ENCODE data around the gene SPAG8. TPM values are rescaled to one million over a fixed set of nuclear protein-coding genes. Genes with fewer than 3 reads are reported as not detected.

SPAG8 gene
- polyA plus RNA-seq, 6 donors from 2014 or later, result 1.2 to 1.7 (median 1.5) TPM; not detected in 1

GRCh38 chr9:35845824-35846771, 34.0 kb upstream of the SPAG8 start:
- ATAC-seq (ENCODE audit: low read depth in 2 of 2) (no peak), DNase-seq (no peak)
- H3K27me3 Mint-ChIP-seq, result no peaks in the 10 kb centered on the region
- peak overlapping the region in 4 of 6 donors; percentile 45 to 89 (median 58) for H3K27ac Mint-ChIP-seq
- peaks cover 55 to 75% (median 62%) of the 10 kb centered on the region in 3 donors for H3K4me1 Mint-ChIP-seq
- H3K9me3 Mint-ChIP-seq, result no peaks in the 10 kb centered on the region
- H3K36me3 Mint-ChIP-seq, result no peaks in the 10 kb centered on the region
- H3K4me3 Mint-ChIP-seq, result peak overlapping the region in 7 of 8 donors; percentile 23 to 78 (median 62)

GRCh38 chr9:35844628-35845270, 32.7 kb upstream of the SPAG8 start:
- Mint-ChIP-seq H3K27me3 (peaks cover 0 to 4% (median 0%) of the 10 kb centered on the region in 3 donors), H3K4me3 (peak overlapping the region in 7 of 8 donors; percentile 2 to 68 (median 36)), H3K27ac (peak overlapping the region in 5 of 6 donors; percentile 7 to 70 (median 44)), H3K36me3 (no peaks in the 10 kb centered on the region), H3K4me1 (peaks cover 65 to 86% (median 75%) of the 10 kb centered on the region in 3 donors), H3K9me3 (peaks cover 0 to 2% (median 0%) of the 10 kb centered on the region in 7 donors)
- DNase-seq (peak; percentile 81), ATAC-seq (ENCODE audit: low read depth in 2 of 2) (peak; percentile 89 to 90)

- H3K27ac Mint-ChIP-seq, result peak overlapping the region in 2 of 6 donors; percentile 62 to 64
- no peak for ATAC-seq (ENCODE audit: low read depth in 2 of 2)
- H3K4me3 Mint-ChIP-seq, result no peak overlapping the region
- DNase-seq, result no peak
- H3K9me3 Mint-ChIP-seq, result peaks cover 0 to 2% (median 0%) of the 10 kb centered on the region in 7 donors
- peaks cover 67 to 78% (median 68%) of the 10 kb centered on the region in 3 donors for H3K4me1 Mint-ChIP-seq
- peaks cover 0 to 5% (median 0%) of the 10 kb centered on the region in 3 donors for H3K27me3 Mint-ChIP-seq
- no peaks in the 10 kb centered on the region for H3K36me3 Mint-ChIP-seq
These were observed 30.7 kb upstream of the SPAG8 start for GRCh38 chr9:35842795-35843194.

- Mint-ChIP-seq H3K4me3 (peak overlapping the region in 1 of 8 donors; percentile 40), H3K9me3 (peaks cover 0 to 2% (median 0%) of the 10 kb centered on the region in 7 donors), H3K36me3 (no peaks in the 10 kb centered on the region), H3K27me3 (peaks cover 0 to 5% (median 0%) of the 10 kb centered on the region in 3 donors), H3K27ac (peak overlapping the region in 1 of 6 donors; percentile 64), H3K4me1 (peaks cover 61 to 72% (median 62%) of the 10 kb centered on the region in 3 donors)
- ATAC-seq (ENCODE audit: low read depth in 2 of 2) (no peak), DNase-seq (no peak)
These were observed 30.1 kb upstream of the SPAG8 start for GRCh38 chr9:35842020-35842745.

- Mint-ChIP-seq H3K27me3 (peaks cover 0 to 5% (median 0%) of the 10 kb centered on the region in 3 donors), H3K9me3 (peaks cover 0 to 2% (median 0%) of the 10 kb centered on the region in 7 donors), H3K36me3 (no peaks in the 10 kb centered on the region), H3K27ac (no peak overlapping the region), H3K4me3 (no peak overlapping the region), H3K4me1 (peaks cover 58 to 66% (median 61%) of the 10 kb centered on the region in 3 donors)
- DNase-seq (no peak), ATAC-seq (ENCODE audit: low read depth in 2 of 2) (no peak)
These were observed 29.5 kb upstream of the SPAG8 start for GRCh38 chr9:35841645-35841900.

- peaks cover 0 to 2% (median 0%) of the 10 kb centered on the region in 7 donors for H3K9me3 Mint-ChIP-seq
- H3K27me3 Mint-ChIP-seq, result peaks cover 0 to 5% (median 0%) of the 10 kb centered on the region in 3 donors
- peaks cover 60 to 64% (median 62%) of the 10 kb centered on the region in 3 donors for H3K4me1 Mint-ChIP-seq
- peak overlapping the region in 3 of 6 donors; percentile 29 to 72 (median 37) for H3K27ac Mint-ChIP-seq
- ATAC-seq (ENCODE audit: low read depth in 2 of 2), result no peak
- DNase-seq, result no peak
- H3K36me3 Mint-ChIP-seq, result no peaks in the 10 kb centered on the region
- H3K4me3 Mint-ChIP-seq, result no peak overlapping the region
These were observed 29.0 kb upstream of the SPAG8 start for GRCh38 chr9:35840881-35841644.

DNA sequence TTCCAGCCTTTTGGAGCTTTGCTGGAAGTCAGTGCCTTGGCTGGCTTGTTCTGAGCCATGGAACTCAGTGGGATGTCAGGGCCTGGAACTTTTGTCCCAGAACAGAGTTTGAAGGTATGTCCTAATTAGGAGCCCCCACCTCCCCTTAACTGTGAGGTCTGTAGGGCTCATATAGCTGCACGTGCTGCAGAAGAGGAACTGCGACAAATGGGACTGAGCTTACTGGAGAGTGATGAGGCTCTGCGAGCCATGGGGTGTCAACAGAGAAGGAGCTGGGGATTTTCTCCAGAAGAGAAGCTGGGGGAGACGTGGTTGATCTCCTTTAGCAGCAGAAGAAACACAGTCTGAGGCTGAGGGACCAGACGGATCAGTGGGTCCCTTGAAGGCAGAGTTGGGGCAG, 27.9 kb upstream of the SPAG8 start:
- Mint-ChIP-seq H3K4me1 (peaks cover 53 to 61% (median 60%) of the 10 kb centered on the region in 3 donors), H3K36me3 (no peaks in the 10 kb centered on the region), H3K4me3 (no peak overlapping the region), H3K27me3 (peaks cover 0 to 5% (median 0%) of the 10 kb centered on the region in 3 donors), H3K9me3 (peaks cover 0 to 2% (median 0%) of the 10 kb centered on the region in 7 donors), H3K27ac (peak overlapping the region in 2 of 6 donors; percentile 59 to 81)
- ATAC-seq (ENCODE audit: low read depth in 2 of 2), result peak; percentile 64 to 71
- peak; percentile 40 for DNase-seq

GRCh38 chr9:35836595-35836994, 24.5 kb upstream of the SPAG8 start:
- Mint-ChIP-seq H3K4me3 (no peak overlapping the region), H3K36me3 (no peaks in the 10 kb centered on the region), H3K27me3 (peaks cover 0 to 5% (median 0%) of the 10 kb centered on the region in 3 donors), H3K4me1 (peaks cover 54 to 57% (median 55%) of the 10 kb centered on the region in 3 donors), H3K27ac (peak overlapping the region in 1 of 6 donors; percentile 33), H3K9me3 (peaks cover 0 to 2% (median 0%) of the 10 kb centered on the region in 7 donors)
- ATAC-seq (ENCODE audit: low read depth in 2 of 2), result no peak
- no peak for DNase-seq

DNA sequence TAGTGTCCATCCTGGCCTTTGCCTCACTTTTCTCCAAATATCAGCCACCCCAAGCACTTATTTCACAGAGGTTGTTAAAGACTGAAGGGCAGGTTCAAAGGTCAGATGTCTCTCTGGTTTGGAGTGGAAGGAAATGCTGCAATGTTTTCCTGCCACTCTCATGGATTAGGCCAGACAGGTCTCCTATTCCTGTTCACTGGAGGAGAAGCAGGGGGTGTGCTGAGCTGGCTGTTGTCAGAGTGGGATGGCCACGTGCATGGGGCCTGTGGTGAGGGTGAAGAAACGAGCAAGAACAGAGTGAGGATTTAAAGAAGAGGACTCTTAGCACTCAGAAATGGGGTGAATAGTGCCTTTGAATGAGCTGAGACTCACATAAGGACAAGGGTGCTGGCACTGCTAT, 23.7 kb upstream of the SPAG8 start:
- Mint-ChIP-seq H3K36me3 (no peaks in the 10 kb centered on the region), H3K27me3 (peaks cover 0 to 5% (median 0%) of the 10 kb centered on the region in 3 donors), H3K27ac (no peak overlapping the region), H3K9me3 (peaks cover 0 to 2% (median 0%) of the 10 kb centered on the region in 7 donors), H3K4me3 (peak overlapping the region in 1 of 8 donors; percentile 31), H3K4me1 (peaks cover 53 to 57% (median 56%) of the 10 kb centered on the region in 3 donors)
- no peak for ATAC-seq (ENCODE audit: low read depth in 2 of 2)
- DNase-seq, result no peak

DNA sequence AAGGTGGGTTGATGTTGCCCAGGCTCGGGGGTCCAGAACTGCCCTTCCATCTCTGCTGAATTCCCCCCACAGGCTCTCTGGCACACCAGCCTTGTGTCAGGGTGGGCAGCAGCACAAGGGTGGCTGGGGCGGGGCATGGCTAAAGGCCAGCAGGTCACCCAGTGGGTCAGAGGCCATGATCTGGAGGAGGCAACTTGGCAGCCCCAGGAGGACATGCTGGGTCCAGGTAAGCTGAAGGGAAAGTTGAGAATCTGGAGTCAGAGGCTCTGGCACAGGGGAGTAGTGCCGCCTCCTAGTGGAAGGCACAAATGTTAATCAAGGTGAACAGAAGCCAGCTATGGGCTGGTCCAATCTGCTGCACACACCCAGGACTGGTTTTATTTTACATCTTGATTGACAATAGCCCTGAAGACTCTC, 23.2 kb upstream of the SPAG8 start:
- DNase-seq (no peak), ATAC-seq (ENCODE audit: low read depth in 2 of 2) (no peak)
- Mint-ChIP-seq H3K9me3 (peaks cover 0 to 2% (median 0%) of the 10 kb centered on the region in 7 donors), H3K4me1 (peaks cover 52 to 57% (median 56%) of the 10 kb centered on the region in 3 donors), H3K27me3 (peaks cover 0 to 5% (median 0%) of the 10 kb centered on the region in 3 donors), H3K27ac (peak overlapping the region in 1 of 6 donors; percentile 80), H3K4me3 (peak overlapping the region in 3 of 8 donors; percentile 30 to 72 (median 31)), H3K36me3 (no peaks in the 10 kb centered on the region)

GRCh38 chr9:35834260-35835215, 22.5 kb upstream of the SPAG8 start:
- no peaks in the 10 kb centered on the region for H3K27me3 Mint-ChIP-seq
- no peaks in the 10 kb centered on the region for H3K9me3 Mint-ChIP-seq
- ATAC-seq (ENCODE audit: low read depth in 2 of 2) (no peak), DNase-seq (no peak)
- peak overlapping the region in 7 of 8 donors; percentile 3 to 75 (median 41) for H3K4me3 Mint-ChIP-seq
- H3K27ac Mint-ChIP-seq, result peak overlapping the region in 4 of 6 donors; percentile 55 to 89 (median 82)
- H3K4me1 Mint-ChIP-seq, result peaks cover 53 to 58% (median 57%) of the 10 kb centered on the region in 3 donors
- no peaks in the 10 kb centered on the region for H3K36me3 Mint-ChIP-seq

Measured in naive B cell (primary cell).